Endothelial cell of umbilical vein (primary cell): ENCODE data around the gene PPIL1. TPM values are rescaled to one million over a fixed set of nuclear protein-coding genes. Genes with fewer than 3 reads are reported as not detected.
A peak's percentile ranks its signal among the peaks of the same experiment; 100 is the strongest.

ENCODE experiments used
- BruUV-seq: library from RNA; stranded (reverse); fragments of 400-500 nt; replicated peaks from 2 replicates; lab custom pipeline; 2021; lab: Mats Ljungman, UMichigan
- CTCF ChIA-PET: fragments of 300-600, 350-600 bp; sonication (Branson Sonifier 250); formaldehyde crosslinking; loops from one replicate; lab custom pipeline; 2021; ENCODE audit warnings: antibody characterized with exemption, inconsistent platforms; lab: Charles Lee
- POLR2A ChIA-PET: fragments of 300-600, 350-600 bp; sonication (Branson Sonifier 250); formaldehyde crosslinking; loops from one replicate; lab custom pipeline; 2021; ENCODE audit warnings: antibody characterized with exemption, inconsistent platforms; lab: Charles Lee
- DNase-seq: peaks from one replicate; pipeline ENCODE4 v3.0.0-alpha.2; 2011; ENCODE audit warnings: low read depth, low spot score
- FAIRE-seq: peaks from 2 replicates; lab custom pipeline; 2011; peaks lifted over from hg19 to GRCh38; lab: Jason Lieb, UNC
- H2AFZ ChIP-seq: 2 replicates; pipeline ENCODE4 v1.6.0; 2012; ENCODE audit warnings: low read depth, low read length, control low read depth, inconsistent platforms
- H3K27ac ChIP-seq: 2 replicates; pipeline ENCODE4 v1.5.1; 2011; ENCODE audit warnings: low read depth, mild to moderate bottlenecking, control low read depth, low read length, moderate library complexity; ENCODE audit not compliant: insufficient read depth
- H3K27me3 ChIP-seq, 2 experiments: 2 replicates each; pipeline versions ENCODE4 v1.6.0 to v1.6.1; 2011; ENCODE audit warnings: low read length in 2 of 2, mixed read lengths in 1 of 2; ENCODE audit not compliant: control insufficient read depth in 2 of 2, insufficient read depth in 2 of 2
- H3K36me3 ChIP-seq, 2 experiments: 2 replicates in 1 of 2; 3 replicates in 1 of 2; pipeline ENCODE4 v1.5.1; 2011; ENCODE audit warnings: low read length in 2 of 2, mild to moderate bottlenecking in 1 of 2, moderate library complexity in 1 of 2; ENCODE audit not compliant: control insufficient read depth in 2 of 2, insufficient read depth in 2 of 2; ENCODE audit errors: extremely low read depth in 1 of 2
- H3K4me1 ChIP-seq: 3 replicates; pipeline ENCODE4 v1.5.1; 2011; ENCODE audit warnings: mild to moderate bottlenecking, low read length; ENCODE audit not compliant: control insufficient read depth, insufficient read depth; ENCODE audit errors: extremely low read depth
- H3K4me2 ChIP-seq: 2 replicates; pipeline ENCODE4 v1.6.1; 2011; ENCODE audit warnings: low read length, control low read depth, mixed read lengths; ENCODE audit not compliant: insufficient read depth
- H3K4me3 ChIP-seq, 3 experiments: fragments of 200-600 bp in 1 of 3; sonication (generic), shearing (Covaris generic) in 1 of 3; replicated peaks in 1 of 3; 2 replicates each; pipeline ENCODE4 v1.5.1; 2011 to 2016; ENCODE audit warnings: control low read depth in 3 of 3, low read length in 3 of 3, mild to moderate bottlenecking in 2 of 3, inconsistent platforms in 1 of 3, low read depth in 1 of 3, moderate library complexity in 1 of 3; ENCODE audit not compliant: insufficient read depth in 1 of 3
- H3K79me2 ChIP-seq: 2 replicates; pipeline ENCODE4 v1.6.0; 2012; ENCODE audit warnings: low read length, inconsistent platforms; ENCODE audit not compliant: control insufficient read depth, insufficient read depth
- H3K9ac ChIP-seq: replicated peaks from 2 replicates; pipeline ENCODE3; 2011; ENCODE audit warnings: low read length, control low read depth; ENCODE audit not compliant: insufficient read depth; ENCODE audit errors: extremely low read depth
- H3K9me1 ChIP-seq: replicated peaks from 3 replicates; pipeline ENCODE4 v1.6.0; 2011; ENCODE audit warnings: mild to moderate bottlenecking, low read length; ENCODE audit not compliant: control insufficient read depth, insufficient read depth; ENCODE audit errors: extremely low read depth
- H3K9me3 ChIP-seq: replicated peaks from 2 replicates; pipeline ENCODE4 v1.5.1; 2012; ENCODE audit warnings: low read length, inconsistent platforms; ENCODE audit not compliant: control insufficient read depth, insufficient read depth
- H4K20me1 ChIP-seq: replicated peaks from 2 replicates; pipeline ENCODE3; 2011; ENCODE audit warnings: mild to moderate bottlenecking, low read length; ENCODE audit not compliant: control insufficient read depth, insufficient read depth; ENCODE audit errors: extremely low read depth
- CTCF ChIP-seq, 2 donors: IDR thresholded peaks; 1 replicate in 1 of 2; 2 replicates in 1 of 2; pipeline ENCODE4 v1.5.1; 2011; ENCODE audit warnings: low read length in 2 of 2, mild to moderate bottlenecking in 2 of 2, moderate library complexity in 2 of 2, control low read depth in 1 of 2, inconsistent platforms in 1 of 2, low read depth in 1 of 2; ENCODE audit not compliant: insufficient read depth in 1 of 2; ENCODE audit errors: extremely low read depth in 1 of 2
- EZH2 ChIP-seq: IDR thresholded peaks from 2 replicates; pipeline ENCODE4 v1.6.1; 2012; ENCODE audit warnings: borderline replicate concordance, low read depth, mild to moderate bottlenecking, moderate library complexity, low read length, inconsistent platforms; ENCODE audit not compliant: severe bottlenecking
- FOS ChIP-seq: IDR thresholded peaks from 2 replicates; pipeline ENCODE4 v1.6.1; 2011; ENCODE audit warnings: mild to moderate bottlenecking, low read length, moderate library complexity, borderline replicate concordance; ENCODE audit not compliant: insufficient read depth
- GATA2 ChIP-seq: IDR thresholded peaks from 2 replicates; pipeline ENCODE4 v1.7.0; 2011; ENCODE audit warnings: low read depth, mild to moderate bottlenecking, moderate library complexity, mixed read lengths, low read length; ENCODE audit not compliant: insufficient read length, insufficient read depth
- MAX ChIP-seq: IDR thresholded peaks from 2 replicates; pipeline ENCODE4 v1.6.1; 2011; ENCODE audit not compliant: insufficient read depth, insufficient read length
- MYC ChIP-seq: IDR thresholded peaks from one replicate; pipeline ENCODE4 v1.6.1; 2011; ENCODE audit warnings: mild to moderate bottlenecking, low read depth, low read length
- POLR2A ChIP-seq: IDR thresholded peaks from 2 replicates; pipeline ENCODE4 v1.6.1; 2012; ENCODE audit warnings: low read depth, mild to moderate bottlenecking, control low read depth, low read length
- dilution Hi-C: fragments of 300-500 bp; cut with MboI; formaldehyde crosslinking; loops from one replicate; pipeline ENCODE4 v1.15.0; 2019; ENCODE audit warnings: low sequenced_read_pairs; ENCODE audit not compliant: extremely low pct_ligation_motif_present
- intact Hi-C: fragments of 100-400 bp; cut with micrococcal nuclease; formaldehyde crosslinking; loops from one replicate; pipeline ENCODE4 v1.10.0; 2022
- polyA plus RNA-seq, 4 experiments: library from polyadenylated mRNA; depleted of rRNA in 3 of 4; stranded (reverse) in 3 of 4; unstranded in 1 of 4; fragments of >200 nt; gene quantifications; 2 replicates each; pipeline versions ENCODE4 v1.2.1 to v1.2.3, GENCODE V29; 2011 to 2012; ENCODE audit warnings: missing spikeins in 1 of 4
- total RNA-seq: library from RNA; stranded (reverse); gene quantifications from 2 replicates; pipeline ENCODE4 v1.2.3, GENCODE V29; 2021

PPIL1 gene
- total and polyA plus RNA-seq, 2 donors (not counting 3 experiments of a cell fraction or from before 2014, with no cell fraction given): 28.6 to 35.6 TPM

- POLR2A ChIA-PET: interaction anchor here (1.3 kb wide), 1 partner anchor 72 kb away, joined by 3 read pairs; the partner anchor contains the start of gene MTCH1
- DNase-seq (peak; percentile 75), FAIRE-seq (peak; percentile 78)
- Histone ChIP-seq H3K4me3 (no peak overlapping the region), H3K27me3 (no peaks in the 10 kb centered on the region), H3K27ac (peak overlapping the region; percentile 47), H3K9me1 (no peaks in the 10 kb centered on the region), H3K4me1 (peaks cover 8% of the 10 kb centered on the region), H3K79me2 (no peaks in the 10 kb centered on the region), H3K36me3 (peaks cover 0 to 5% of the 10 kb centered on the region in 2 experiments), H3K9me3 (no peaks in the 10 kb centered on the region), H3K4me2 (no peak overlapping the region), H3K9ac (no peak overlapping the region), H2AFZ (no peak overlapping the region), H4K20me1 (no peaks in the 10 kb centered on the region)
- BruUV-seq: no TSS peak
- intact Hi-C loops (loop anchor here (1.0 kb wide), 2 partner anchors 104 to 148 kb away; no protein-coding TSS in a partner anchor), dilution Hi-C loops (no loop called here)
- CTCF ChIA-PET: interaction anchor here (0.6 to 4.7 kb wide), 30 partner anchors 9 to 296 kb away, joined by 3 to 84 read pairs (median 4); partner anchors contain the start of genes C6orf89, MTCH1, PI16 and PPIL1
- TF ChIP-seq MAX (no peak), EZH2 (no peak), CTCF (IDR thresholded peaks at IDR 0.05; ENCODE audit: extremely low read depth in 1 of 2, insufficient read depth in 1 of 2, low read depth in 1 of 2, low read length in 2 of 2) (peak; percentile 19 to 34)
Observed at GRCh38 chr6:36914227-36914794, 39.7 kb upstream of the PPIL1 start.

- H3K4me2 ChIP-seq: no peak overlapping the region
- no peaks in the 10 kb centered on the region for H3K9me1 ChIP-seq
- no peaks in the 10 kb centered on the region for H4K20me1 ChIP-seq
- H3K9me3 ChIP-seq: no peaks in the 10 kb centered on the region
- H3K27ac ChIP-seq: no peak overlapping the region
- H3K9ac ChIP-seq: no peak overlapping the region
- peaks cover 0 to 5% of the 10 kb centered on the region in 2 experiments for H3K36me3 ChIP-seq
- H2AFZ ChIP-seq: no peak overlapping the region
- H3K79me2 ChIP-seq: no peaks in the 10 kb centered on the region
- peaks cover 8% of the 10 kb centered on the region for H3K4me1 ChIP-seq
- TF ChIP-seq GATA2 (no peak), FOS (no peak), MYC (no peak), EZH2 (no peak), POLR2A (no peak)
- FAIRE-seq (no peak), DNase-seq (no peak)
- ChIA-PET CTCF (interaction anchor here (1.3 to 4.7 kb wide), 8 partner anchors 9 to 147 kb away, joined by 3 to 84 read pairs (median 14); no protein-coding TSS in a partner anchor), POLR2A (no interaction called here)
- H3K4me3 ChIP-seq: no peak overlapping the region
- BruUV-seq: no TSS peak
- H3K27me3 ChIP-seq: no peaks in the 10 kb centered on the region
- dilution Hi-C loops (no loop called here), intact Hi-C loops (no loop called here)
Observed at GRCh38 chr6:36913082-36913481, 38.5 kb upstream of the PPIL1 start.
